ENCODE results near the gene GATAD2B. TPM values are rescaled to one million over a fixed set of nuclear protein-coding genes. Genes with fewer than 3 reads are reported as not detected.

Gene GATAD2B
- polyA plus RNA-seq, 3 donors: 1.1 to 11.0 (median 2.0) TPM

GRCh38 chr1:153960206-153960605 lies 37.4 kb upstream of the GATAD2B start:
- TF ChIP-seq CTCF (IDR thresholded peaks at IDR 0.05): no peak
- no peak for DNase-seq
- peaks cover 62 to 77% of the 10 kb centered on the region in 2 donors for H3K4me1 ChIP-seq (ENCODE audit: control insufficient read depth in 1 of 2, insufficient read depth in 2 of 2, low read length in 2 of 2)
- Mint-ChIP-seq H3K36me3 (peaks cover 17 to 31% of the 10 kb centered on the region in 2 donors), H3K9me3 (peaks cover 0 to 4% (median 0%) of the 10 kb centered on the region in 7 donors), H3K4me1 (peaks cover 65% of the 10 kb centered on the region), H3K27me3 (ENCODE audit: low read depth in 3 of 3) (no peaks in the 10 kb centered on the region), H3K27ac (peak overlapping the region in 5 of 7 donors; percentile 30 to 92 (median 70)), H3K4me3 (no peak overlapping the region)
- H3K4me2 ChIP-seq (replicated peaks; ENCODE audit: extremely low read depth, low read length, poor library complexity, severe bottlenecking): no peak overlapping the region
- intact Hi-C loops (cut with micrococcal nuclease): loop anchor here in 1 of 2 donors (5.0 kb wide), 1 partner anchor 168 kb away; no protein-coding TSS in a partner anchor
- no peak overlapping the region for H2AFZ ChIP-seq (ENCODE audit: insufficient read depth, low read depth, low read length, poor library complexity, severe bottlenecking)
- no peak overlapping the region for H3K9ac ChIP-seq (ENCODE audit: insufficient read depth, low read length, poor library complexity, severe bottlenecking)
- H4K20me1 ChIP-seq (ENCODE audit: insufficient read depth, low read length): peaks cover 42% of the 10 kb centered on the region
- H3K4me3 ChIP-seq (replicated peaks in 1 of 3; ENCODE audit: low read depth in 2 of 3, low read length in 3 of 3): no peak overlapping the region
- peaks cover 83% of the 10 kb centered on the region for H3K79me2 ChIP-seq (ENCODE audit: insufficient read depth, low read length)
- H3K9me3 ChIP-seq (replicated peaks in 1 of 2; ENCODE audit: control insufficient read depth in 1 of 2, insufficient read depth in 1 of 2, low read length in 2 of 2): no peaks in the 10 kb centered on the region
- peaks cover 10 to 27% of the 10 kb centered on the region in 2 donors for H3K36me3 ChIP-seq (replicated peaks in 1 of 2; ENCODE audit: control insufficient read depth in 1 of 2, insufficient read depth in 2 of 2, low read length in 2 of 2)
- no peaks in the 10 kb centered on the region for H3K27me3 ChIP-seq (ENCODE audit: control insufficient read depth in 2 of 2, insufficient read depth in 2 of 2, low read length in 2 of 2)
- peak overlapping the region in 1 of 2 donors; percentile 11 for H3K27ac ChIP-seq (ENCODE audit: low read depth in 1 of 2, low read length in 2 of 2)
- 98% methylated on average over 11 of the region's 11 CpGs for WGBS (ENCODE audit: insufficient coverage)

DNA sequence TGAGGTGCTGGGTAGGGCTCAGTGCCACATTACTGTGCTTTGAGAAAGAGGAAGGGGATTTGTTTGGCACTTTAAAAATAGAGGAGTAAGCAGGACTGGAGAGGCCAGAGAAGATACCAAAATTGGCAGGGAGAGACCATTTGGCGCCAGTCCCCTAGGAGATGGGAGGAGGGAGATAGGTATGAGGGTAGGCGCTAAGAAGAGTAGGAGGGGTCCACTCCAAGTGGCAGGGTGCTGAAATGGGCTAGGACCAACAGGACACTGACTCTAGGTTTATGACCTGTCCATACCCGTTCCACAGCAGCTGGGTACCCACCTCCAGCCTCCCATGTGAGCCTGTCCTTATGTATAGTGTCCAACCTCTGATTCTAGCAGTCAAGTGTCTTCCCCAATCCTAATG lies 36.7 kb upstream of the GATAD2B start:
- Mint-ChIP-seq H3K27me3 (ENCODE audit: low read depth in 3 of 3) (no peaks in the 10 kb centered on the region), H3K4me1 (peaks cover 64% of the 10 kb centered on the region), H3K4me3 (peak overlapping the region in 1 of 2 donors; percentile 98), H3K36me3 (peaks cover 22 to 39% of the 10 kb centered on the region in 2 donors), H3K9me3 (peaks cover 0 to 4% (median 0%) of the 10 kb centered on the region in 7 donors), H3K27ac (peak overlapping the region in 6 of 7 donors; percentile 52 to 98 (median 76))
- WGBS (ENCODE audit: insufficient coverage): 83% methylated on average over 1 of the region's 3 CpGs
- Histone ChIP-seq H3K36me3 (replicated peaks in 1 of 2; ENCODE audit: control insufficient read depth in 1 of 2, insufficient read depth in 2 of 2, low read length in 2 of 2) (peaks cover 16 to 35% of the 10 kb centered on the region in 2 donors), H3K27ac (ENCODE audit: low read depth in 1 of 2, low read length in 2 of 2) (peak overlapping the region; percentile 7 to 11), H3K9me3 (replicated peaks in 1 of 2; ENCODE audit: control insufficient read depth in 1 of 2, insufficient read depth in 1 of 2, low read length in 2 of 2) (no peaks in the 10 kb centered on the region), H3K4me3 (replicated peaks in 1 of 3; ENCODE audit: low read depth in 2 of 3, low read length in 3 of 3) (peak overlapping the region in 1 of 3 experiments; percentile 97), H3K79me2 (ENCODE audit: insufficient read depth, low read length) (peaks cover 84% of the 10 kb centered on the region), H3K27me3 (ENCODE audit: control insufficient read depth in 2 of 2, insufficient read depth in 2 of 2, low read length in 2 of 2) (no peaks in the 10 kb centered on the region), H3K4me2 (replicated peaks; ENCODE audit: extremely low read depth, low read length, poor library complexity, severe bottlenecking) (no peak overlapping the region), H2AFZ (ENCODE audit: insufficient read depth, low read depth, low read length, poor library complexity, severe bottlenecking) (no peak overlapping the region), H4K20me1 (ENCODE audit: insufficient read depth, low read length) (peaks cover 49% of the 10 kb centered on the region), H3K9ac (ENCODE audit: insufficient read depth, low read length, poor library complexity, severe bottlenecking) (no peak overlapping the region), H3K4me1 (ENCODE audit: control insufficient read depth in 1 of 2, insufficient read depth in 2 of 2, low read length in 2 of 2) (peaks cover 60 to 74% of the 10 kb centered on the region in 2 donors)
- TF ChIP-seq CTCF (IDR thresholded peaks at IDR 0.05): no peak
- intact Hi-C loops (cut with micrococcal nuclease): loop anchor here in 1 of 2 donors (5.0 kb wide), 1 partner anchor 37 kb away; the partner anchor contains the start of gene GATAD2B
- no peak for DNase-seq

Data from CD14-positive monocyte (primary cell).